Gastrocnemius medialis (tissue), 4 donors: Measurements from ENCODE around the gene LYRM9.

Source experiments
- POLR2A ChIP-seq, 2 donors: fragments of 450-650 bp; IDR thresholded peaks; one replicate each; pipeline ENCODE4 v1.6.1; 2017; ENCODE audit warnings: antibody characterized with exemption in 2 of 2, mild to moderate bottlenecking in 2 of 2, moderate library complexity in 2 of 2
- TF ChIP-seq, protein P1 (sequence below), 5 experiments: fragments of 450-650 bp in 3 of 5; fragments of 200-600 bp in 2 of 5; sonication (generic) in 2 of 5; IDR thresholded peaks in 4 of 5; conservative IDR thresholded peaks in 1 of 5; 1 replicate in 4 of 5; 2 replicates in 1 of 5; pipeline ENCODE4 v1.5.1; 2016 to 2019; ENCODE audit warnings: antibody characterized with exemption in 5 of 5, mild to moderate bottlenecking in 3 of 5, moderate library complexity in 3 of 5

DNA sequence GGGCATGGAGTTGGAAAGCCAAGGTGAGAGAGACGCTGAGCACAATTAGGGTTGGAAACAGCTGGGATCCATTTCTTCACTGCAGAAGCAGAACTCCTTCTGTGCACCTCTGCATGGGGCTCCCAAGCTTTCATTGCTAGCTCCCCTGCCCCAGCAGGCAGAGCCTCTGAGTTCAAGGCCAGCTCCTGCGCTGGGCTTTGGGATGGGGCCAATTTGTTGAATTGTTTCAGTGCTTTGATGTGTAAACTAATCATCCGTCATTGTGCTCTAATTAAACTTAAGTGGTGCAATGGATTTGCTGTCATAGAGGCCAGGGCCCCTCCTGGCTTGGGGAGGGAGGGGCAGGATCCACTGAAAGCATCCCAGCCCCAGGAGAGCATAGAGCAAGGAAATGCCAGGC is 13.5 kb upstream of the LYRM9 start:
- TF ChIP-seq, protein P1, sequence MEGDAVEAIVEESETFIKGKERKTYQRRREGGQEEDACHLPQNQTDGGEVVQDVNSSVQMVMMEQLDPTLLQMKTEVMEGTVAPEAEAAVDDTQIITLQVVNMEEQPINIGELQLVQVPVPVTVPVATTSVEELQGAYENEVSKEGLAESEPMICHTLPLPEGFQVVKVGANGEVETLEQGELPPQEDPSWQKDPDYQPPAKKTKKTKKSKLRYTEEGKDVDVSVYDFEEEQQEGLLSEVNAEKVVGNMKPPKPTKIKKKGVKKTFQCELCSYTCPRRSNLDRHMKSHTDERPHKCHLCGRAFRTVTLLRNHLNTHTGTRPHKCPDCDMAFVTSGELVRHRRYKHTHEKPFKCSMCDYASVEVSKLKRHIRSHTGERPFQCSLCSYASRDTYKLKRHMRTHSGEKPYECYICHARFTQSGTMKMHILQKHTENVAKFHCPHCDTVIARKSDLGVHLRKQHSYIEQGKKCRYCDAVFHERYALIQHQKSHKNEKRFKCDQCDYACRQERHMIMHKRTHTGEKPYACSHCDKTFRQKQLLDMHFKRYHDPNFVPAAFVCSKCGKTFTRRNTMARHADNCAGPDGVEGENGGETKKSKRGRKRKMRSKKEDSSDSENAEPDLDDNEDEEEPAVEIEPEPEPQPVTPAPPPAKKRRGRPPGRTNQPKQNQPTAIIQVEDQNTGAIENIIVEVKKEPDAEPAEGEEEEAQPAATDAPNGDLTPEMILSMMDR (IDR thresholded peaks at IDR 0.05 in 4 of 5, conservative IDR thresholded peaks at IDR 0.05 in 1 of 5): no peak
- no peak for TF ChIP-seq POLR2A (IDR thresholded peaks at IDR 0.05)
